ENCODE measurements around the gene WDR43.

DNA sequence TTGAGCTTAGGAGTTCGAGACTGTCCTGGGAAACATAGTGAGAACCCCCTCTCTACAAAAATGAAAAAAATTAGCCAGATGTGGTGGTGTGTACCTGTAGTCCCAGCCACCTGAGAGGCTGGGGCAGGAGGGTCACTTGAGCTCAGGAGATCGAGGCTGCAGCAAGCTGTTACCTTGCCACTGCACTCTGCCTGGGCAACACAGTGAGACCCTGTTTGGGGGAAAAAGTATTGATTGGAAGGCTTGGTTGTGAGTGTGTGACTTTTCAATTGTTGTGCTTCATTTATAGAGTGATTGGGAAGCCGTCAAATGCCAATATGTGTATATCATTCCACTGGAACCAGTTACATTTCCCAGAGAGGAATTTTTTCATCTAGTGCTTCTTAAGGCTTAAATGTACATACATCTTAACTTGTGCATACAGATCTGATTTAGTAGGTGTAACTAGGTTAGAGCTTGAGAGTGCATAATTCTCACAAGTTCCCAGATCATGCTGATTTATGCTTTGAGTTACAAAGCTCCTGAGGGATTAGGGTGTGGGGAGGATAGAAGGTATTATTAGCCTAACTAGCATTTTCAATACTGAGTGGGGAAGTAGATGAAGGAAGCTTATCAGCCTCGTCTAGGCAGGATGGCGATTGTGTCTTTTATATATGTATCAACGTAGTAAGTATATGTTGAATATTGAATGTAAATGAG lies 15.3 kb downstream of the WDR43 start:
- TF ChIP-seq, protein P1, sequence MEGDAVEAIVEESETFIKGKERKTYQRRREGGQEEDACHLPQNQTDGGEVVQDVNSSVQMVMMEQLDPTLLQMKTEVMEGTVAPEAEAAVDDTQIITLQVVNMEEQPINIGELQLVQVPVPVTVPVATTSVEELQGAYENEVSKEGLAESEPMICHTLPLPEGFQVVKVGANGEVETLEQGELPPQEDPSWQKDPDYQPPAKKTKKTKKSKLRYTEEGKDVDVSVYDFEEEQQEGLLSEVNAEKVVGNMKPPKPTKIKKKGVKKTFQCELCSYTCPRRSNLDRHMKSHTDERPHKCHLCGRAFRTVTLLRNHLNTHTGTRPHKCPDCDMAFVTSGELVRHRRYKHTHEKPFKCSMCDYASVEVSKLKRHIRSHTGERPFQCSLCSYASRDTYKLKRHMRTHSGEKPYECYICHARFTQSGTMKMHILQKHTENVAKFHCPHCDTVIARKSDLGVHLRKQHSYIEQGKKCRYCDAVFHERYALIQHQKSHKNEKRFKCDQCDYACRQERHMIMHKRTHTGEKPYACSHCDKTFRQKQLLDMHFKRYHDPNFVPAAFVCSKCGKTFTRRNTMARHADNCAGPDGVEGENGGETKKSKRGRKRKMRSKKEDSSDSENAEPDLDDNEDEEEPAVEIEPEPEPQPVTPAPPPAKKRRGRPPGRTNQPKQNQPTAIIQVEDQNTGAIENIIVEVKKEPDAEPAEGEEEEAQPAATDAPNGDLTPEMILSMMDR (optimal IDR thresholded peaks at IDR 0.05 in 1 of 3, IDR thresholded peaks at IDR 0.05 in 1 of 3, conservative IDR thresholded peaks at IDR 0.05 in 1 of 3; ENCODE audit: extremely low read depth in 1 of 3, insufficient read depth in 2 of 3, low read length in 3 of 3): no peak
- TF ChIP-seq EZH2 (IDR thresholded peaks at IDR 0.05; ENCODE audit: low read length): no peak
